ENCODE results near the gene SNHG17. TPM values are rescaled to one million over a fixed set of nuclear protein-coding genes. Genes with fewer than 3 reads are reported as not detected.

The SNHG17 gene
- total and polyA plus RNA-seq, 2 of the 4 experiments (the other 2 are of a cell fraction): 5.4 to 38.2 TPM

DNA sequence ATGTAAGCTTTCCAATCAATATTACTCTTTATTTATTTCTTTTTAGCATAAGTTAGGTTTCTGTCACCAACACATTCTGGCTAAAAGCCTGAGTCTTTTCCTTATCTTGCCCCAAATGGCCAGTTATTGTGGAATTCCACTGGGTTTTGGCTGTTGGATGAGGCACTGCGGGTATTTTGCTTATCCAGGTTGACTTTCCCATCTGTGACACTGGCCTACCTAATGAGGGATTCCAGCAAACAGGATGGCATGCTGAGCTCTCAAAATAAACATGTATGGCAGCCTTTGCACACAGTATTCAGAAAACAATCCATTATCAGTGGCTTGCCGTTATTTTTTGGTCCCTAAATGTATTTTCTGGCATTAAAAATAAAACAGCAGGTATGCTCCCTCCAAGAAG is 31.0 kb upstream of the SNHG17 start:
- no peaks in the 10 kb centered on the region for H3K4me1 ChIP-seq (ENCODE audit: control insufficient read depth, insufficient read depth, low read length)
- no peak overlapping the region for H3K27ac ChIP-seq (ENCODE audit: insufficient read depth, low read length)
- no peak overlapping the region for H2BK120ac ChIP-seq (ENCODE audit: low read depth, low read length)
- no peaks in the 10 kb centered on the region for H3K36me3 ChIP-seq (ENCODE audit: control insufficient read depth, insufficient read depth, low read length)
- H2AK5ac ChIP-seq (ENCODE audit: low read depth, low read length): no peak overlapping the region
- H4K5ac ChIP-seq (ENCODE audit: low read depth, low read length): no peak overlapping the region
- dilution Hi-C loops (cut with HindIII; ENCODE audit: low sequenced_read_pairs, unreplicated experiment) (no loop called here), intact Hi-C loops (cut with micrococcal nuclease) (no loop called here), in situ Hi-C loops (cut with MboI; ENCODE audit: low sequenced_read_pairs) (loop anchor here (25.0 kb wide), 1 partner anchor 271 kb away; the partner anchor contains the start of gene ACTR5)
- no peak overlapping the region for H3K9ac ChIP-seq (ENCODE audit: low read depth, low read length)
- no peak overlapping the region for H3K4me3 ChIP-seq (ENCODE audit: insufficient read depth, low read depth, low read length)
- H2AFZ ChIP-seq (replicated peaks; ENCODE audit: low read length, poor library complexity): no peak overlapping the region
- H3K18ac ChIP-seq (ENCODE audit: low read depth, low read length): no peak overlapping the region
- H3K23ac ChIP-seq (ENCODE audit: low read depth, low read length): no peak overlapping the region
- ChIA-PET POLR2A (ENCODE audit: unreplicated experiment) (no interaction called here), CTCF (no interaction called here)
- TF ChIP-seq NFE2L2 (IDR thresholded peaks at IDR 0.05; ENCODE audit: low read depth, low read length) (no peak), MAFK (IDR thresholded peaks at IDR 0.05; ENCODE audit: low read depth, low read length) (no peak), POLR2A (IDR thresholded peaks at IDR 0.05; ENCODE audit: low read depth, low read length) (no peak), SMC3 (IDR thresholded peaks at IDR 0.05; ENCODE audit: low read depth, low read length) (no peak), RAD21 (IDR thresholded peaks at IDR 0.05; ENCODE audit: low read length) (no peak), CHD1 (IDR thresholded peaks at IDR 0.05; ENCODE audit: low read depth, low read length) (no peak), MAZ (IDR thresholded peaks at IDR 0.05; ENCODE audit: borderline replicate concordance, low read depth, low read length) (no peak), RCOR1 (IDR thresholded peaks at IDR 0.05; ENCODE audit: insufficient replicate concordance, low read length) (no peak), CTCF (conservative IDR thresholded peaks at IDR 0.05; ENCODE audit: low read depth, low read length) (no peak), MXI1 (IDR thresholded peaks at IDR 0.05; ENCODE audit: borderline replicate concordance, low read depth, low read length) (no peak), RFX5 (IDR thresholded peaks at IDR 0.05; ENCODE audit: low read depth, low read length) (no peak)
- no peaks in the 10 kb centered on the region for H3K79me1 ChIP-seq (ENCODE audit: low read depth in 1 of 2, low read length in 2 of 2)
- H4K8ac ChIP-seq (ENCODE audit: low read depth in 2 of 2, low read length in 2 of 2): no peak overlapping the region
- no TSS peak for BruUV-seq (replicated peaks)
- no peak overlapping the region for H3K4ac ChIP-seq (ENCODE audit: low read depth, low read length)
- H4K20me1 ChIP-seq (ENCODE audit: insufficient read depth, low read length): no peaks in the 10 kb centered on the region
- no peak overlapping the region for H3K56ac ChIP-seq (ENCODE audit: extremely low read depth, insufficient read depth, low read length)
- no peaks in the 10 kb centered on the region for H3K9me3 ChIP-seq (ENCODE audit: control insufficient read depth, insufficient read depth, low read length)
- H2BK20ac ChIP-seq (ENCODE audit: low read depth, low read length): no peak overlapping the region
- H3K4me2 ChIP-seq (ENCODE audit: low read depth, low read length): no peak overlapping the region
- no peaks in the 10 kb centered on the region for H3K9me1 ChIP-seq (ENCODE audit: insufficient read depth, low read length)
- no peak overlapping the region for H3K14ac ChIP-seq (replicated peaks; ENCODE audit: low read depth, low read length)
- no peak for DNase-seq
- H3K27me3 ChIP-seq (ENCODE audit: control insufficient read depth, insufficient read depth, low read length): peaks cover 4% of the 10 kb centered on the region; the same call in 1 of the 2 replicates
- no peak overlapping the region for H4K91ac ChIP-seq (ENCODE audit: insufficient read depth, low read depth, low read length)
- WGBS, 2 experiments (ENCODE audit: extremely low coverage in 2 of 2, insufficient read length in 1 of 2): no CpG with 5 or more reads among the region's 2 CpGs
- H2BK5ac ChIP-seq (ENCODE audit: low read depth, low read length, poor library complexity, severe bottlenecking): no peak overlapping the region
- H2BK15ac ChIP-seq (ENCODE audit: low read depth, low read length): no peak overlapping the region
- H2AK9ac ChIP-seq (replicated peaks; ENCODE audit: low read depth, low read length, poor library complexity): no peak overlapping the region
- ATAC-seq (ENCODE audit: low read depth): no peak
